ENCODE measurements around the gene KIF26B. TPM values are rescaled to one million over a fixed set of nuclear protein-coding genes. Genes with fewer than 3 reads are reported as not detected.
A peak's percentile ranks its signal among the peaks of the same experiment; 100 is the strongest.

KIF26B gene
- total RNA-seq, 1 donor from 2014 or later, result 2.1 TPM

DNA sequence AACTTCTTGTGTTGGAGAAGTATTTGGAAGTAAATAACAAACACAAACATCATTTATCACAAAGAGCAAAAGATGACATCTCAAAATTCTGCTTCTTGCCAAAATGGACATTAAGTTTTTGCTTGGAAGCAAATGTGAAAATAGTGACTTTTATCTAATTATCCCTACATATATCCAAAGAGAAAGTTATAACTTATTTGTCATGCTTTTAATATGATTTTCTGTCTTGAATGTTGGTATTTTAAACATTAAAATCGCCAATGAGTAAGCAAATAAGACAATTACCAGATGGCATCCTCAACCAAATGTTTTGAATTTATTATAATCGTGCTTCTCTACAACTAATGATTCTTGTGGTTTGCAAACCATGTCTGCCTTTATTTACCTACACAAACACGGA lies 594.3 kb downstream of the KIF26B start:
- FAIRE-seq (no peak), DNase-seq (ENCODE audit: low read depth) (no peak)
- no peaks in the 10 kb centered on the region for H3K27me3 ChIP-seq (ENCODE audit: control insufficient read depth, insufficient read depth, low read length)
- H3K36me3 ChIP-seq (ENCODE audit: control insufficient read depth, insufficient read depth, low read length), result no peaks in the 10 kb centered on the region
- H3K4me3 ChIP-seq (ENCODE audit: low read depth, low read length), result no peak overlapping the region
- TF ChIP-seq, protein P1, sequence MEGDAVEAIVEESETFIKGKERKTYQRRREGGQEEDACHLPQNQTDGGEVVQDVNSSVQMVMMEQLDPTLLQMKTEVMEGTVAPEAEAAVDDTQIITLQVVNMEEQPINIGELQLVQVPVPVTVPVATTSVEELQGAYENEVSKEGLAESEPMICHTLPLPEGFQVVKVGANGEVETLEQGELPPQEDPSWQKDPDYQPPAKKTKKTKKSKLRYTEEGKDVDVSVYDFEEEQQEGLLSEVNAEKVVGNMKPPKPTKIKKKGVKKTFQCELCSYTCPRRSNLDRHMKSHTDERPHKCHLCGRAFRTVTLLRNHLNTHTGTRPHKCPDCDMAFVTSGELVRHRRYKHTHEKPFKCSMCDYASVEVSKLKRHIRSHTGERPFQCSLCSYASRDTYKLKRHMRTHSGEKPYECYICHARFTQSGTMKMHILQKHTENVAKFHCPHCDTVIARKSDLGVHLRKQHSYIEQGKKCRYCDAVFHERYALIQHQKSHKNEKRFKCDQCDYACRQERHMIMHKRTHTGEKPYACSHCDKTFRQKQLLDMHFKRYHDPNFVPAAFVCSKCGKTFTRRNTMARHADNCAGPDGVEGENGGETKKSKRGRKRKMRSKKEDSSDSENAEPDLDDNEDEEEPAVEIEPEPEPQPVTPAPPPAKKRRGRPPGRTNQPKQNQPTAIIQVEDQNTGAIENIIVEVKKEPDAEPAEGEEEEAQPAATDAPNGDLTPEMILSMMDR (IDR thresholded peaks at IDR 0.05; ENCODE audit: insufficient read depth, low read length, severe bottlenecking), result no peak

DNA sequence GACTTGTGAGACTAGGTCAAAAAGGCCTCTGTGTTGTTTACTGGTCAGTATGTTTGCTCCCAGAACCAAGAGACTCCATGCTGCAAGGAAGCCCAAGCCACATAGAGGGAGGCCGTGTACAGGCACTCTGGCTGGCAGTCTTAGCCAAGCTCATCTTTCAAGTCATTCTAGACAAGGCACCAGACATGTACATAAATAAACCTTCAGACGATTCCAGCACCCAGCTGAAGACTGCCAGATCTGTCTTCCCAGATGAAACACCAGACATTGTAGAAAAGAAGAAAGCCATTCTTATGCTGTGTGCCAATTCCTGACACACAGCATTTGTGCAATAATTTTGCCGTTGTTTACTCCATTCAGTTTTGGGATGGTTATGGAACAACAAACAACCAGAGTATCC lies 595.5 kb downstream of the KIF26B start:
- FAIRE-seq, result no peak
- TF ChIP-seq, protein P1 (IDR thresholded peaks at IDR 0.05; ENCODE audit: insufficient read depth, low read length, severe bottlenecking), result no peak
- Histone ChIP-seq H3K4me3 (ENCODE audit: low read depth, low read length) (no peak overlapping the region), H3K27me3 (ENCODE audit: control insufficient read depth, insufficient read depth, low read length) (no peaks in the 10 kb centered on the region), H3K36me3 (ENCODE audit: control insufficient read depth, insufficient read depth, low read length) (no peaks in the 10 kb centered on the region)
- no peak for DNase-seq (ENCODE audit: low read depth)

DNA sequence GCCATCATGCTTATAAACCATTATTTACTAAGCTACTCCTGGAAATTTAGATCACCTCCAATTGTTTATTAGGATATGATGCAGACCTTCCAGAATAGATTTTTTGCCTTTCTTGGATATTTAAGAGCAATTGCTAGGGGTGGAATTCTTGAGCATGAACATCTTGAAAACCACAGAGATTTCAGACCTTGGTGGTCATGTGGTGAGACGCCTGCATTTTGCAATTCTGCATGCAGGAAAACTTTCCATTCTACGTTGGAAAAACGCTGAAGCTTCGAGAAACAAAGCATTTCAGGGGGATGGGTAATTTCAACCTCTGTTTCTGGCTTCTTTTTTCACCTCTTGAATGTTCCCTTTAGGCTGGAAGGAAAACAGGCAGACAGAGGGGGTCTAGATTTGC lies 596.3 kb downstream of the KIF26B start:
- no peaks in the 10 kb centered on the region for H3K36me3 ChIP-seq (ENCODE audit: control insufficient read depth, insufficient read depth, low read length)
- DNase-seq (ENCODE audit: low read depth) (no peak), FAIRE-seq (no peak)
- no peaks in the 10 kb centered on the region for H3K27me3 ChIP-seq (ENCODE audit: control insufficient read depth, insufficient read depth, low read length)
- H3K4me3 ChIP-seq (ENCODE audit: low read depth, low read length), result no peak overlapping the region
- TF ChIP-seq, protein P1 (IDR thresholded peaks at IDR 0.05; ENCODE audit: insufficient read depth, low read length, severe bottlenecking), result no peak

DNA sequence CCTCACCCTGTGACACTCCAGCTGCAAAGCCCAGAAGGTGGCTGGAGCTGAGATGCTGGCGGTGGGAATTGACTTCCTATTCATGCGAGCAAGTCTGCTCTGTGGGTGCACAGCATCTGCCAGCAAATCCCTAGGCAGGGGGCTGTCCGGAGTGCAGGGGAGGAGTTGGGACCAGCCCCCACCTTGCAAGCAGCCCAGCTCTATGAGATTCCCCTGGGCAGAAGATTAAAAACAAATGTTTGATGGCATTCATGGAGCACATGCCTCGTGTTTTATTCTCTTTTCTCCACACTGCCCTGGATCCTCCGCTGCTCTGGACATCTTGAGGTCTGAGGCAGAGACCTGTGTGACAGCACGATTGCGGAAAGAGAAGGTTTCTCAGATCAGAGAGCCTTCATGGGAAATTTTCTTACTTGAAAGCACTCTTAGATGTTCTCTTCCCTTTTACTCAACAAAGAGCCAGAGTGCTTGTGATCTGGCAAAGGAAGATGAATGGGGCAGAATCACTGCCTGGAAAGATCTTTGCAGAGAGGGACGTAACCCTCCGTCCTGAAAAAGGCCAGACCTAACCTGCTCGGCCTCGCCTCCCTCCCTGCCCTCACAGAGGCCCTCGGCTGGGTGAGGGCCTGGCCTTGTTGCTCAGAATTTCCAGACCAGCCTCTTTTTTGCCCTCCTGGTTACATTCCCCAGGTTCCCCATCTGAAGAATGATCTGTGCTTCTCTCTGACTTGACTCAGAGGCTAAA lies 597.1 kb downstream of the KIF26B start:
- Histone ChIP-seq H3K27me3 (ENCODE audit: control insufficient read depth, insufficient read depth, low read length) (no peaks in the 10 kb centered on the region), H3K36me3 (ENCODE audit: control insufficient read depth, insufficient read depth, low read length) (no peaks in the 10 kb centered on the region), H3K4me3 (ENCODE audit: low read depth, low read length) (no peak overlapping the region)
- DNase-seq (ENCODE audit: low read depth) (no peak), FAIRE-seq (peak; percentile 66)
- TF ChIP-seq, protein P1 (IDR thresholded peaks at IDR 0.05; ENCODE audit: insufficient read depth, low read length, severe bottlenecking), result no peak

DNA sequence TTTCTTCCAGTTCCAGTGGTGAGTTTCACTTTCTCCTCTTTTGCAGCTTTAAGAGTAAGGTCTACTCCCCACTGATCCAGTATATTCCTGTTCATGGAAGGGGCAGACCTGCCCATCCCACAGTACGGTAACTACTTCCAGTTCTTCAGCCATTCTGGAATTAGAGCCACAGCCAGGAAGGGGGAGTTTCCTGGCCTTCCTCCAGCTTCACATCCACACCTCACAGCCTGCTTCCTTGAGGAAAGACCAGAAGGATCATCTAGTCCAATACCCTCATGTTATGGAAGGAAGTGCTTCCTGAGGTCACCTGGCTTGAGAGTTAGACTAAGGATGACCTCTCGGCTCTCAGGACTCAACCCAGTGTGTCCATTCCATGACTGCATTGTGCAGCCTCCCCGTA lies 597.8 kb downstream of the KIF26B start:
- no peaks in the 10 kb centered on the region for H3K27me3 ChIP-seq (ENCODE audit: control insufficient read depth, insufficient read depth, low read length)
- FAIRE-seq (no peak), DNase-seq (ENCODE audit: low read depth) (no peak)
- TF ChIP-seq, protein P1 (IDR thresholded peaks at IDR 0.05; ENCODE audit: insufficient read depth, low read length, severe bottlenecking), result no peak
- no peaks in the 10 kb centered on the region for H3K36me3 ChIP-seq (ENCODE audit: control insufficient read depth, insufficient read depth, low read length)
- H3K4me3 ChIP-seq (ENCODE audit: low read depth, low read length), result no peak overlapping the region

DNA sequence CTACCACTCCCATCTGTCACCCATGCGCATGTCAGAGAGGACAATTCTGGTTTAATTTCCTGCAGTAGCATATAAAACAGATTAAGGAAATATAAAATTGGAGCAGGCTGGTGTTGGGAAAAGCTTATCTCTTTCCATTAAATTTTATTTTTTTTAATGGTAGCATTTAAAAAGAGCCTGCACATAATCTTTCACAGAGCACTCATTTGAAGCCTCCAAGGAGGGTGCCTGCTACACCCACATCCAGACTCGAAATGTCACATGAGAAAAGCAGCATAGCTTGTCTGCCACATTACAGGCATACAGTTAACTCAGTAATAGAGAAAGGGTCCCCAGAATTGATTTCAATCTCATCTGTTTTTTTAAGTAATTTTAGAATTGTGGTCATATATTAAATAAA lies 599.0 kb downstream of the KIF26B start:
- H3K36me3 ChIP-seq (ENCODE audit: control insufficient read depth, insufficient read depth, low read length), result no peaks in the 10 kb centered on the region
- FAIRE-seq (no peak), DNase-seq (ENCODE audit: low read depth) (no peak)
- H3K27me3 ChIP-seq (ENCODE audit: control insufficient read depth, insufficient read depth, low read length), result no peaks in the 10 kb centered on the region
- TF ChIP-seq, protein P1 (IDR thresholded peaks at IDR 0.05; ENCODE audit: insufficient read depth, low read length, severe bottlenecking), result no peak
- H3K4me3 ChIP-seq (ENCODE audit: low read depth, low read length), result no peak overlapping the region

Measured in bronchial epithelial cell (primary cell).